K562 (cell line): Measurements from ENCODE around the gene SEPTIN6. TPM values are rescaled to one million over a fixed set of nuclear protein-coding genes. Genes with fewer than 3 reads are reported as not detected.

Experiments used
- CLOCK ChIP-seq: fragments of 250-450 bp; sonication (Bioruptor Pico); IDR thresholded peaks from 2 replicates; pipeline ENCODE4 v1.4.0; 2020; ENCODE audit warnings: mild to moderate bottlenecking, moderate library complexity, borderline replicate concordance
- CUX1 ChIP-seq: fragments of 200-800 bp; sonication (Bioruptor generic); IDR thresholded peaks from 2 replicates; pipeline ENCODE4 v1.6.1; 2016; ENCODE audit warnings: missing genetic modification characterization, missing compliant biosample characterization
- GTF2A2 ChIP-seq: IDR thresholded peaks from 2 replicates; pipeline ENCODE4 v1.6.1; 2016; ENCODE audit warnings: mild to moderate bottlenecking, missing genetic modification characterization, missing compliant biosample characterization
- GTF2E2 ChIP-seq: fragments of 200-800 bp; sonication (Bioruptor generic); IDR thresholded peaks from 2 replicates; pipeline ENCODE4 v1.6.1; 2016; ENCODE audit warnings: missing genetic modification characterization, missing compliant biosample characterization
- HNRNPK ChIP-seq: fragments of 200-400 bp; formaldehyde crosslinking; IDR thresholded peaks from one replicate; pipeline ENCODE4 v1.6.1; 2018; ENCODE audit warnings: mild to moderate bottlenecking, low read depth, low read length; ENCODE audit not compliant: poor library complexity, severe bottlenecking
- KLF1 ChIP-seq: fragments of 450-650 bp; IDR thresholded peaks from 2 replicates; pipeline ENCODE4 v1.6.1; 2016; ENCODE audit warnings: missing genetic modification characterization, missing compliant biosample characterization
- KLF10 ChIP-seq: fragments of 250-450 bp; sonication (Bioruptor Pico); IDR thresholded peaks from 2 replicates; pipeline ENCODE4 v1.6.1; 2021; ENCODE audit warnings: matching md5 sums
- LEF1 ChIP-seq: fragments of 450-650 bp; IDR thresholded peaks from 2 replicates; pipeline ENCODE4 v1.6.1; 2016; ENCODE audit warnings: mild to moderate bottlenecking
- MEF2A ChIP-seq: IDR thresholded peaks from 2 replicates; pipeline ENCODE4 v1.6.1; 2011; ENCODE audit warnings: low read depth, mild to moderate bottlenecking, low read length, moderate library complexity; ENCODE audit not compliant: control insufficient read depth
- SIN3A ChIP-seq, 2 experiments: fragments of 150-350 bp in 1 of 2; IDR thresholded peaks; 2 replicates each; pipeline ENCODE4 v1.6.1; 2011 to 2016; ENCODE audit warnings: borderline replicate concordance in 2 of 2, low read depth in 2 of 2, low read length in 2 of 2, mild to moderate bottlenecking in 2 of 2, moderate library complexity in 2 of 2; ENCODE audit not compliant: control insufficient read depth in 1 of 2
- SPI1 ChIP-seq: IDR thresholded peaks from 2 replicates; pipeline ENCODE4 v1.6.1; 2011; ENCODE audit warnings: low read depth, low read length, control low read depth, borderline replicate concordance
- THAP7 ChIP-seq: fragments of 250-450 bp; sonication (Bioruptor Pico); IDR thresholded peaks from 2 replicates; pipeline ENCODE4 v1.5.0; 2021
- THRAP3 ChIP-seq: fragments of 450-650 bp; IDR thresholded peaks from 2 replicates; pipeline ENCODE4 v1.6.1; 2016; ENCODE audit warnings: mild to moderate bottlenecking, inconsistent platforms, borderline replicate concordance
- ZNF197 ChIP-seq: fragments of 200-800 bp; sonication (Bioruptor generic); IDR thresholded peaks from 2 replicates; pipeline ENCODE4 v1.6.1; 2016; ENCODE audit warnings: low read depth, missing genetic modification characterization, missing compliant biosample characterization
- ZNF212 ChIP-seq: fragments of 450-650 bp; formaldehyde crosslinking; IDR thresholded peaks from 2 replicates; pipeline ENCODE4 v1.4.0; 2020; ENCODE audit warnings: mild to moderate bottlenecking
- ZNF408 ChIP-seq: fragments of 250-450 bp; sonication (Bioruptor Pico); IDR thresholded peaks from 2 replicates; pipeline ENCODE4 v1.4.0; 2020; ENCODE audit warnings: low read depth, mild to moderate bottlenecking, moderate library complexity
- ZNF77 ChIP-seq: fragments of 250-450 bp; sonication (Bioruptor Pico); IDR thresholded peaks from 2 replicates; pipeline ENCODE4 v1.5.0; 2020
- polyA plus RNA-seq, 8 experiments: library from polyadenylated mRNA; depleted of rRNA in 4 of 8; stranded (reverse) in 5 of 8; unstranded in 3 of 8; fragments of >200 nt; fragmentation: Nextera tagmentation in 2 of 8; fragmentation: Illumina TruSeq in 1 of 8; extraction: Ambion mirVana in 2 of 8; extraction: Trizol in 1 of 8; gene quantifications; 2 replicates each; pipeline versions ENCODE4 v1.2.1 to v1.2.3, GENCODE V29; 2011 to 2014; ENCODE audit warnings: inconsistent platforms in 1 of 8, missing spikeins in 1 of 8
- total RNA-seq, 7 experiments: library from RNA; depleted of rRNA in 6 of 7; stranded (reverse); fragments of >200 nt in 6 of 7; fragmentation: Illumina TruSeq in 2 of 7; extraction: Trizol in 2 of 7; gene quantifications; 2 replicates each; pipeline versions ENCODE4 v1.2.1 to v1.2.3, GENCODE V29; 2011 to 2021; ENCODE audit warnings: low replicate concordance in 1 of 7

Gene SEPTIN6
- total and polyA plus RNA-seq, 9 of the 15 experiments (the other 6 are each of a cell fraction or from before 2014, with no cell fraction given), result 8.4 to 67.0 (median 37.8) TPM

GRCh38 chrX:119685225-119686066 is 7.5 kb downstream of the SEPTIN6 start (continued):
- TF ChIP-seq GTF2E2 (tag), result no peak
- TF ChIP-seq KLF10, result no peak
- no peak for TF ChIP-seq ZNF77
- TF ChIP-seq THRAP3, result no peak
- no peak for TF ChIP-seq SIN3A (IDR thresholded peaks at IDR 0.05; ENCODE audit: borderline replicate concordance in 2 of 2, control insufficient read depth in 1 of 2, low read depth in 2 of 2, low read length in 2 of 2)
- TF ChIP-seq THAP7 (CRISPR knock-in tag), result no peak
- TF ChIP-seq CLOCK (CRISPR knock-in tag), result no peak
- no peak for TF ChIP-seq CUX1 (CRISPR knock-in tag)
- no peak for TF ChIP-seq ZNF408 (CRISPR knock-in tag)
- TF ChIP-seq SPI1, result peak; percentile 94
- TF ChIP-seq KLF1, result no peak
- TF ChIP-seq MEF2A, result no peak
- no peak for TF ChIP-seq LEF1
- TF ChIP-seq HNRNPK, result no peak
- TF ChIP-seq ZNF197 (CRISPR knock-in tag), result no peak
- no peak for TF ChIP-seq ZNF212 (CRISPR knock-in tag)
- no peak for TF ChIP-seq GTF2A2 (tag)
